PC-9 (cell line): ENCODE results near the gene ANXA2.

Experiments used
- CTCF ChIP-seq: fragments of 200-600 bp; sonication (generic); conservative IDR thresholded peaks from 2 replicates; pipeline ENCODE4 v1.6.1; 2017; ENCODE audit warnings: mixed run types, antibody characterized with exemption, mild to moderate bottlenecking, moderate library complexity
- EZH2 ChIP-seq: fragments of 200-600 bp; sonication (generic); IDR thresholded peaks from 2 replicates; pipeline ENCODE4 v1.8.0; 2017; ENCODE audit warnings: antibody characterized with exemption, low read depth

GRCh38 chr15:60408463-60408981 lies 10.7 kb upstream of the ANXA2 start:
- TF ChIP-seq CTCF (no peak), EZH2 (no peak)
